Non-pigmented ciliary epithelial cell (primary cell): ENCODE results near the gene TKT.

Experiments used
- DNase-seq: peaks from one replicate; pipeline ENCODE4 v3.0.0-alpha.2; 2010; ENCODE audit warnings: low read depth

The TKT gene

GRCh38 chr3:53239800-53240199 is 16.0 kb downstream of the TKT start:
- DNase-seq = no peak

DNA sequence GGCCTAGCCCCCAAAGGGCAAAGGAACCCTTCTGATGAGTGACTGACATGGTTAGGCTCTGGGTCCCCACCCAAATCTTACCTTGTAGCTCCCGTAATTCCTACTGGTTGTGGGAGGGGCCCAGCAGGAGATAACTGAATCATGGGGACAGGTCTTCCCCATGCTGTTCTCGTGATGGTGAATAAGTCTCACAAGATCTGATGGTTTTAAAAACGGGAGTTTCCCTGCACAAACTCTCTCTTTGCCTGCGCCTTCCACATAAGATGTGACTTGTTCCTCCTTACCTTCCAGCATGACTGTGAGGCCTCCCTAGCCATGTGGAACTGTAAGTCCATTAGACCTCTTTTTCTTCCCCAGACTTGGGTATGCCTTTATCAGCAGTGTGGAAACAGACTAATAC is 16.9 kb downstream of the TKT start:
- DNase-seq = no peak

GRCh38 chr3:53238051-53238850 is 17.6 kb downstream of the TKT start:
- peak; percentile 89 for DNase-seq

DNA sequence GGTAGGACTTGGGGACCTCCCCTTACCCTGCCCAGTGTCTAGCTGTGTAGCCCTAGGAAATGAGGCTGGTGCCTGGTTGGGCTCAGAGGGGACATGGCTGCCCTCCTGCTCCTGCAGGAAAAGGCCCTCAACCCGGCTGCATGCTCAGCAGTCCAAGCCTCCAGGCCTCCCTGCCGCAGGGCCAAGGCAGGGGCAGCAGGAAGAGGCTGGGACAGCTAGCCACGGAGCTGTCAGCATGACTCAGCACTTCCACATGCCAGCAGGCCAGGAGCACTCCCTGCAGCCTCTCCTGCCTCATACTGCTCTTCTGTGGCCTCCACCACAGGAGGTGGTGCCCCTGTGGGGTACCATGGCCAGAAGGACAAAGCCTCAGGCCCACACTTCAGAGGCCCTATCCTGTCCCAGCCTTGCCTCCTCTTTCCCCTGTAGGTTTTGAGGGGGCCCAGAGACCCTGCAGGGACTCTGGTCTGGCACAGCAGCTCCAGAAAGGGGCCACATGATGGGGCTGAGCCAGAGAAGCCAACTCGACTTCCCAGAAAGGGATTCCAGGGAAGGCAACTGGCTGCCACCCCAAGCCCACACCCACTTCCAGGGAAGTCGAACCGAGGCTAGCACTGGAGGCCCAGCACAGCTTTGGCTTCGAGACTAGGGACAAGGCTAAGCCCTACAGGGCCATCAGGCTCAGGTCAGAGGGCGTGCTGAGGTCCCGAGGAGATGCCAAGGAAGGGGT is 19.5 kb downstream of the TKT start:
- DNase-seq = peak; percentile 71

DNA sequence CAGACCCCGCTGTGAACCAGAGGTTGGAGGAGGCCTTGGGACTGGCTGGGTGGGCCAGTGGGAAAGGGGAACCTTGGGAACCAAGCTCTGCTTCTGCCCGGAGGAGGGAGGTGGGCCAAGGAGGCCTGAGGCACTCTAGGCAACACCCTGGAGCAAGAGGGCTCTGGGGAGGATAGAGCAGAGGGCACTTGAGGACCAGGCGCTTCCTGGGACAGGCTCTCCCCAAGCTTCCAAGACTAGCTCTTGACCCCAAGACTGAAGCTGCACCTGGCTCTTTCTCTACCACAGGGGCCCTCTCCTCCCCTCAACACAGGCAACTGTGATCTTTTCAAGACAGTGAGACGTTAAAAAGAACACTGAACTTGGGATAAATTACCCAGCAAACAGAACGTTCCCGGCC is 20.3 kb downstream of the TKT start:
- no peak for DNase-seq

GRCh38 chr3:53234841-53235232 is 21.0 kb downstream of the TKT start:
- DNase-seq = no peak

- DNase-seq = no peak
These were observed 21.5 kb downstream of the TKT start for GRCh38 chr3:53234130-53234840.

DNA sequence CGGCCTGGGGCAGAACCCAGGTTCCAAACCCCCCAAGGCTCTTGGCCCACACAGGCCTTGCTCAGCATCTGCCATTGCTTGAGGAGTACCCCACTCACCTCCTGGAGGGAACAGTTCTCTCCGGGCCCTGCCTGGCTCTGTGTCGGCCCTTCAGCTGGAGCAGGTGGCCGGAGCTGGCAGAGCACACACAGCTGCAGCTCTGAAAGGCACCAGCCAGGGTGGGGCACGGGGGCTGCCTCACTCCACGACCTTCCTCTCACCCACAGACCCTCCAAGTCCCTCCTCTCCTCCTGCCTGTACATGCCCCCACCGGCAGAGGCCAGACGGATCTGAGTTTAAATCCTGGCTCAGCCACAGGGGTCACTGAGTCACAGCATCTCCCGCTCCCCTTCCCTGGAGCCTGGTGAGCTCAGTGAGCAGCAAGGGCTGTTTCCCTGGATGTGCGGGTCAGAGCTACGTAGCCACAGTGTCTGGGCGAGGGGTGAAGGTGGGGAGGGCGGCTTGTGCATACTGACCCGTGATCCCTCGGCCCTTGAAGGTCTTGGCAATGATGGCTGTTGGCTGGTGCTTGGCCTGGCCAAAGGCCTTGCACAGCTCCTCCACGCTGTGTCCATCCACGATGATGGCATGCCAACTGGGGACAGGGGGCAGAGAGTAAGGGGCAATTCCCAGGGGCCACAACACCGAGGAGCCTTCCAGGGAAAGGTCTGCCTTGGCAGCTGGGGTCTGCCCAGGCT is 23.0 kb downstream of the TKT start:
- DNase-seq = no peak

GRCh38 chr3:53231532-53232511 is 24.0 kb downstream of the TKT start:
- no peak for DNase-seq

- no peak for DNase-seq
These were observed 25.0 kb downstream of the TKT start for GRCh38 chr3:53230789-53231188.

GRCh38 chr3:53230041-53230621 is 25.7 kb downstream of the TKT start:
- no peak for DNase-seq

GRCh38 chr3:53229606-53230005 is 26.2 kb downstream of the TKT start:
- no peak for DNase-seq

GRCh38 chr3:53229171-53229570 is 26.7 kb downstream of the TKT start:
- DNase-seq = no peak

GRCh38 chr3:53227993-53228885 is 27.6 kb downstream of the TKT start:
- DNase-seq = no peak

DNA sequence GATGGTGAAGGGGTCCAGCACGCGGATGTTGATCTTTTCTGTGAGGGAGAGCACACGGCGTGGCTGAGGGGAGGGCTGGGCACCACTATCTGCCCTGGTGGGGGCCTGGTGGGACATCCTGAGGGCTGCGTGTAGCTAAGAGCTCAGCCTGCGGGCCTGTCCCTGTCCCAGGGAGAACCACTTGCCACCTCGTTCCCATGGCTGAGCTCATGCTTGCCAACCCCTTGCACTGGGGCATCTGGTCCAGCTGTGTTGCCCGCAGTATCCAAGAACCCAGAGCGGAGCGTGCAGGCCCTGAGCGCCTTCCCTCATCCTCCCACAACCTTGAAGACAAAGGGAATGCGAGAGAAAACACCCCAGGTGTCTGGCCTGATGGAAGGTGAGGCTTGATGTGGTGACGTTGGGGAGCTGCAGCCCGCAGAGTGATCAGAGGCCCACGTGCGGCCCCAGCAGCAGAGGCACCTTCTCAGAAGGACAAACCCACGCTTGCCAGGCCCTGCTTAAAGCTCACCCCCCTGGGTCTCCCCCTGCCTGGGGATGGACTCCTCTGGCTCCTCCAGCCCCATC is 28.9 kb downstream of the TKT start:
- DNase-seq = no peak

GRCh38 chr3:53226142-53226840 is 29.5 kb downstream of the TKT start:
- no peak for DNase-seq

GRCh38 chr3:53225651-53226050 is 30.2 kb downstream of the TKT start:
- DNase-seq = no peak

DNA sequence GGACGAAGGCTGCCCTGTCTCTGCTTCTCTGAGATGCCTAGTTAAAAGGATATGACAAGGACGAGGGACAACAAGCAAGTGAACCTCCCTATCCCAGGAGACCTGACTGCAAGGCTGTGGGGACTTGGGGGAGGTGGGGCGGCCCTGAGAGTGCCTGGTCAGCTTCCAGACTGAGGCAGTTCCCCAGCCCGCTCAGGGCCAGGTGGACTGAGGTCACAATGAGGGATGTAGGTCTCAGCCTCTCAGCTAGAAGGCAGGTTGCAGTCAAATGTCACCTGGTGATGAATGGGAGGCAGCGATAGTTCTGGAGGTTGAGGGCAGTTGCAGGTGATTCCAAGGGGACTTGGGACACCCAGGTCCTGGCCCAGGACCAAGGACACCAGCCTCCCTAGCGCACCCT is 30.6 kb downstream of the TKT start:
- DNase-seq = no peak

DNA sequence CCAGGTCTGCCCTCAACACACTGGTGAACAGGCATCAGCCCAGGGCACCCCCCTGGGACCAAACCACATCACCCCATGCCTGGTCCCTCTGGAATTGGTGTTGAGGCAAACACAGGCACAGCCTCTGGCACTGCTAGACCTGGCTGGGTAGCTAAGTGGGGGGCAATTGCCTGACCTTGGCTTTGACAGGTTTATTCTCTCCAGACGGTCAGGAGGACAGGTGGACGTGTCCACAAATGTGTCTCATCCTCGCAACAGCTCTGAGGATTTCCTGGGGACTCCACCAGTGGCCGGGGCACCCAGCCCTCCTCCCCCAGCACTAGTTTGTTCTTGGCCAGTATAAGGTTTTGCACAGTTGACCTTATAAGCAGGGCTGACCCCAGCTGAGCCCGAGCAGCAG is 31.3 kb downstream of the TKT start:
- DNase-seq = no peak
